Measurements from ENCODE around the gene BCL11B.

Gene BCL11B

GRCh38 chr14:99267837-99268781, 3.9 kb downstream of the BCL11B start:
- no peak for DNase-seq (ENCODE audit: low read depth)

GRCh38 chr14:99267381-99267780, 4.6 kb downstream of the BCL11B start:
- DNase-seq (ENCODE audit: low read depth) = no peak

GRCh38 chr14:99266181-99267178, 5.5 kb downstream of the BCL11B start:
- peak; percentile 84 for DNase-seq (ENCODE audit: low read depth)

GRCh38 chr14:99265571-99265970, 6.4 kb downstream of the BCL11B start:
- DNase-seq (ENCODE audit: low read depth) = no peak

- DNase-seq (ENCODE audit: low read depth) = no peak
Measured at GRCh38 chr14:99264691-99265450, 7.1 kb downstream of the BCL11B start.

- DNase-seq (ENCODE audit: low read depth) = no peak
Measured at GRCh38 chr14:99263564-99264330, 8.2 kb downstream of the BCL11B start.

GRCh38 chr14:99262977-99263448, 9.0 kb downstream of the BCL11B start:
- no peak for DNase-seq (ENCODE audit: low read depth)

- no peak for DNase-seq (ENCODE audit: low read depth)
Measured at GRCh38 chr14:99261912-99262787, 9.8 kb downstream of the BCL11B start.

- no peak for DNase-seq (ENCODE audit: low read depth)
Measured at GRCh38 chr14:99260587-99261551, 11.1 kb downstream of the BCL11B start.

- DNase-seq (ENCODE audit: low read depth) = no peak
Measured at GRCh38 chr14:99260116-99260515, 11.9 kb downstream of the BCL11B start.

GRCh38 chr14:99258876-99259726, 12.9 kb downstream of the BCL11B start:
- no peak for DNase-seq (ENCODE audit: low read depth)

- DNase-seq (ENCODE audit: low read depth) = no peak
Measured at GRCh38 chr14:99258341-99258861, 13.6 kb downstream of the BCL11B start.

GRCh38 chr14:99257673-99258221, 14.2 kb downstream of the BCL11B start:
- DNase-seq (ENCODE audit: low read depth) = no peak

- DNase-seq (ENCODE audit: low read depth) = no peak
Measured at GRCh38 chr14:99257122-99257672, 14.8 kb downstream of the BCL11B start.

- no peak for DNase-seq (ENCODE audit: low read depth)
Measured at GRCh38 chr14:99256483-99256874, 15.5 kb downstream of the BCL11B start.

GRCh38 chr14:99255621-99256482, 16.1 kb downstream of the BCL11B start:
- DNase-seq (ENCODE audit: low read depth) = no peak

All from stimulated activated CD8-positive, alpha-beta memory T cell treated with anti-CD3 and anti-CD28 coated beads, Interleukin-4, amount 100 ng/mL, for 24 hours (primary cell).